Activated gamma-delta T cell treated with Interleukin-2 at 50 U/mL for 16 hours (primary cell): Measurements from ENCODE around the gene BARX2.

Experiments used
- DNase-seq: peaks from one replicate; pipeline ENCODE4 v3.0.0-alpha.2; 2020

BARX2 gene

GRCh38 chr11:129374081-129374992, 1.3 kb upstream of the BARX2 start:
- no peak for DNase-seq

GRCh38 chr11:129374993-129375750, 476 bp upstream of the BARX2 start:
- DNase-seq: no peak

- no peak for DNase-seq
Measured at GRCh38 chr11:129376658-129377341, 1.2 kb downstream of the BARX2 start.

- DNase-seq: no peak
Measured at GRCh38 chr11:129377739-129378138, 2.1 kb downstream of the BARX2 start.

- DNase-seq: no peak
Measured at GRCh38 chr11:129380413-129380812, 4.8 kb downstream of the BARX2 start.

- no peak for DNase-seq
Measured at GRCh38 chr11:129382583-129382982, 6.9 kb downstream of the BARX2 start.

- DNase-seq: no peak
Measured at GRCh38 chr11:129383060-129383459, 7.4 kb downstream of the BARX2 start.

- DNase-seq: no peak
Measured at GRCh38 chr11:129383502-129383901, 7.9 kb downstream of the BARX2 start.

- DNase-seq: no peak
Measured at GRCh38 chr11:129384415-129384814, 8.8 kb downstream of the BARX2 start.

GRCh38 chr11:129385801-129386200, 10.2 kb downstream of the BARX2 start:
- DNase-seq: no peak

- no peak for DNase-seq
Measured at GRCh38 chr11:129386795-129387397, 11.2 kb downstream of the BARX2 start.

GRCh38 chr11:129387434-129387833, 11.8 kb downstream of the BARX2 start:
- no peak for DNase-seq

- no peak for DNase-seq
Measured at GRCh38 chr11:129388824-129389223, 13.2 kb downstream of the BARX2 start.

GRCh38 chr11:129390303-129390821, 14.7 kb downstream of the BARX2 start:
- no peak for DNase-seq

GRCh38 chr11:129391360-129391759, 15.7 kb downstream of the BARX2 start:
- DNase-seq: no peak

GRCh38 chr11:129391821-129392220, 16.2 kb downstream of the BARX2 start:
- no peak for DNase-seq

GRCh38 chr11:129392995-129393394, 17.3 kb downstream of the BARX2 start:
- no peak for DNase-seq

- no peak for DNase-seq
Measured at GRCh38 chr11:129394709-129395108, 19.1 kb downstream of the BARX2 start.

GRCh38 chr11:129395432-129395831, 19.8 kb downstream of the BARX2 start:
- no peak for DNase-seq

- no peak for DNase-seq
Measured at GRCh38 chr11:129395883-129396282, 20.2 kb downstream of the BARX2 start.

- DNase-seq: no peak
Measured at GRCh38 chr11:129396454-129396853, 20.8 kb downstream of the BARX2 start.
